B cell (primary cell): ENCODE measurements around the gene CHRNG. TPM values are rescaled to one million over a fixed set of nuclear protein-coding genes. Genes with fewer than 3 reads are reported as not detected.

ENCODE experiments used
- ATAC-seq: fragments of 200-7000 bp; cut with Tn5 transposase; one replicate; pipeline ENCODE4 v1.10.0; 2021; ENCODE audit warnings: low read depth, mild to moderate bottlenecking, moderate number of reproducible peaks, moderate library complexity
- CTCF ChIA-PET: fragments of 350-600 bp; sonication (Branson Sonifier 250); formaldehyde crosslinking; loops from one replicate; lab custom pipeline; 2021; ENCODE audit warnings: antibody characterized with exemption, inconsistent platforms; lab: Charles Lee
- POLR2A ChIA-PET: fragments of 350-600 bp; sonication (Branson Sonifier 250); formaldehyde crosslinking; loops from one replicate; lab custom pipeline; 2021; ENCODE audit warnings: antibody characterized with exemption; lab: Charles Lee
- DNase-seq: peaks from one replicate; pipeline ENCODE4 v3.0.0; 2013
- H2AFZ ChIP-seq: 2 replicates; pipeline ENCODE4 v1.6.1; 2012; ENCODE audit warnings: mild to moderate bottlenecking, low read depth, low read length; ENCODE audit not compliant: insufficient read depth, poor library complexity, severe bottlenecking
- H3K27ac ChIP-seq, 2 donors: 1 replicate in 1 of 2; 2 replicates in 1 of 2; pipeline ENCODE4 v1.5.1; 2012 to 2013; ENCODE audit warnings: low read length in 2 of 2, mild to moderate bottlenecking in 2 of 2, moderate library complexity in 1 of 2
- H3K27me3 ChIP-seq, 4 experiments: fragments of 200-600 bp in 1 of 4; sonication (generic) in 1 of 4; replicated peaks in 1 of 4; 1 replicate in 2 of 4; 2 replicates in 2 of 4; pipeline versions ENCODE4 v1.6.1 to v1.7.0; 2013 to 2016; ENCODE audit warnings: low read length in 3 of 4, mild to moderate bottlenecking in 2 of 4, mixed read lengths in 1 of 4, moderate library complexity in 1 of 4; ENCODE audit not compliant: insufficient read depth in 4 of 4, control insufficient read depth in 3 of 4; ENCODE audit errors: control extremely low read depth in 1 of 4
- H3K36me3 ChIP-seq, 2 experiments: replicated peaks in 1 of 2; 1 replicate in 1 of 2; 2 replicates in 1 of 2; pipeline versions ENCODE4 v1.6.1 to v1.7.1; 2013; ENCODE audit warnings: low read length in 1 of 2; ENCODE audit not compliant: insufficient read depth in 2 of 2, control insufficient read depth in 1 of 2; ENCODE audit errors: control extremely low read depth in 1 of 2, extremely low read depth in 1 of 2
- H3K4me1 ChIP-seq, 2 donors: fragments of 200-600 bp in 1 of 2; sonication (generic) in 1 of 2; 1 replicate in 1 of 2; 2 replicates in 1 of 2; pipeline versions ENCODE4 v1.5.1 to v1.6.1; 2013 to 2017; ENCODE audit warnings: low read length in 2 of 2; ENCODE audit not compliant: control insufficient read depth in 2 of 2, insufficient read depth in 2 of 2
- H3K4me2 ChIP-seq: replicated peaks from 2 replicates; pipeline ENCODE3; 2012; ENCODE audit warnings: mild to moderate bottlenecking, low read depth, low read length; ENCODE audit not compliant: poor library complexity, severe bottlenecking
- H3K4me3 ChIP-seq, 5 experiments: fragments of 200-600 bp in 1 of 5; sonication (generic) in 1 of 5; 1 replicate in 3 of 5; 2 replicates in 2 of 5; pipeline versions ENCODE4 v1.5.1 to v1.7.0; 2011 to 2016; ENCODE audit warnings: low read length in 4 of 5, mild to moderate bottlenecking in 4 of 5, low read depth in 2 of 5, control low read depth in 1 of 5, moderate library complexity in 1 of 5; ENCODE audit not compliant: insufficient read depth in 1 of 5; ENCODE audit errors: control extremely low read depth in 1 of 5, extremely low read depth in 1 of 5
- H3K79me2 ChIP-seq: fragments of 200-600 bp; sonication (generic); one replicate; pipeline ENCODE4 v1.6.0; 2016; ENCODE audit warnings: low read length; ENCODE audit not compliant: control insufficient read depth, insufficient read depth
- H3K9ac ChIP-seq: fragments of 200-600 bp; sonication (generic); 2 replicates; pipeline ENCODE4 v1.6.1; 2017; ENCODE audit warnings: mild to moderate bottlenecking, low read length, moderate library complexity
- H3K9me3 ChIP-seq, 3 donors: one replicate each; pipeline versions ENCODE4 v1.6.1 to v1.7.1; 2013; ENCODE audit warnings: low read length in 2 of 3; ENCODE audit not compliant: control insufficient read depth in 2 of 3, insufficient read depth in 1 of 3; ENCODE audit errors: control extremely low read depth in 1 of 3
- H4K20me1 ChIP-seq: 2 replicates; pipeline ENCODE4 v1.6.0; 2012; ENCODE audit warnings: mild to moderate bottlenecking, low read length; ENCODE audit not compliant: insufficient read depth, control insufficient read depth, poor library complexity, severe bottlenecking
- H3K27ac Mint-ChIP-seq: one replicate; pipeline ENCODE4 v1.8.0; 2021; ENCODE audit warnings: mixed read lengths
- H3K27me3 Mint-ChIP-seq: one replicate; pipeline ENCODE4 v1.8.0; 2021; ENCODE audit warnings: mixed read lengths
- H3K4me1 Mint-ChIP-seq: one replicate; pipeline ENCODE4 v1.8.0; 2021; ENCODE audit warnings: mixed read lengths
- H3K4me3 Mint-ChIP-seq: one replicate; pipeline ENCODE4 v1.8.0; 2021; ENCODE audit warnings: mixed read lengths
- H3K9me3 Mint-ChIP-seq: one replicate; pipeline ENCODE4 v1.8.0; 2022; ENCODE audit warnings: mixed read lengths; ENCODE audit not compliant: insufficient read depth
- CTCF ChIP-seq: fragments of 200-600 bp; IDR thresholded peaks from one replicate; pipeline ENCODE4 v1.8.0; 2022; ENCODE audit warnings: antibody characterized with exemption, mild to moderate bottlenecking
- EZH2 ChIP-seq: IDR thresholded peaks from 2 replicates; pipeline ENCODE4 v1.6.1; 2012; ENCODE audit warnings: borderline replicate concordance, low read depth, mild to moderate bottlenecking, moderate library complexity, low read length; ENCODE audit not compliant: insufficient read depth, poor library complexity, severe bottlenecking
- WGBS: methylation state at CpG from one replicate; pipeline ENCODE4 v1.1.5; 2013; ENCODE audit warnings: missing lambda C conversion rate; ENCODE audit not compliant: insufficient coverage; 5-methylcytosine and 5-hydroxymethylcytosine counted together
- intact Hi-C: fragments of 100-400 bp; cut with micrococcal nuclease; formaldehyde crosslinking; loops from one replicate; pipeline ENCODE4 v1.10.0; 2022
- polyA plus RNA-seq: library from polyadenylated mRNA; depleted of rRNA; stranded (reverse); fragments of >200 nt; gene quantifications from 2 replicates; pipeline ENCODE4 v1.2.3, GENCODE V29; 2012
- total RNA-seq, 2 donors: library from RNA; stranded (reverse); fragments of 120-200 nt in 1 of 2; gene quantifications; 1 replicate in 1 of 2; 2 replicates in 1 of 2; pipeline versions ENCODE4 v1.2.3 to v1.2.4, GENCODE V29; 2013 to 2022

The CHRNG gene
- total and polyA plus RNA-seq, 2 donors (not counting 1 experiment from before 2014, with no cell fraction given): not detected

GRCh38 chr2:232521959-232522622 is 17.4 kb upstream of the CHRNG start:
- Histone ChIP-seq H3K36me3 (no peaks in the 10 kb centered on the region), H3K9ac (peak overlapping the region; percentile 51), H3K9me3 (peaks cover 0 to 16% (median 0%) of the 10 kb centered on the region in 3 donors), H2AFZ (peak overlapping the region; percentile 64), H3K4me3 (peak overlapping the region in 3 of 5 experiments; percentile 32 to 58 (median 43)), H3K27me3 (peaks cover 0 to 50% (median 22%) of the 10 kb centered on the region in 4 experiments), H3K4me2 (peak overlapping the region; percentile 85), H3K4me1 (peaks cover 30 to 32% of the 10 kb centered on the region in 2 donors), H4K20me1 (no peaks in the 10 kb centered on the region), H3K27ac (no peak overlapping the region), H3K79me2 (no peaks in the 10 kb centered on the region)
- ChIA-PET CTCF (interaction anchor here (0.8 to 2.0 kb wide), 5 partner anchors 9 to 615 kb away, joined by 3 to 5 read pairs (median 3); no protein-coding TSS in a partner anchor), POLR2A (no interaction called here)
- TF ChIP-seq EZH2: no peak
- TF ChIP-seq CTCF: peak; percentile 94
- Mint-ChIP-seq H3K27ac (no peak overlapping the region), H3K4me1 (peaks cover 17% of the 10 kb centered on the region), H3K4me3 (peak overlapping the region; percentile 74), H3K9me3 (no peaks in the 10 kb centered on the region), H3K27me3 (peaks cover 26% of the 10 kb centered on the region)
- intact Hi-C loops: loop anchor here (5.0 kb wide), 1 partner anchor 615 kb away; no protein-coding TSS in a partner anchor
- peak; percentile 74 for ATAC-seq
- DNase-seq: peak; percentile 78
- 9% methylated on average over 66 of the region's 66 CpGs for WGBS
